SH-SY5Y (cell line): Measurements from ENCODE around the gene ATAD3C.

Experiments used
- GATA2 ChIP-seq: IDR thresholded peaks from 2 replicates; pipeline ENCODE4 v1.6.1; 2011; ENCODE audit warnings: mild to moderate bottlenecking, low read depth, low read length
- GATA3 ChIP-seq: IDR thresholded peaks from 2 replicates; pipeline ENCODE4 v1.6.1; 2011; ENCODE audit warnings: low read depth, mild to moderate bottlenecking, low read length, moderate library complexity

GRCh38 chr1:1479547-1480487 lies 30.3 kb downstream of the ATAD3C start:
- TF ChIP-seq GATA2, result no peak
- no peak for TF ChIP-seq GATA3
